Liver (tissue), 9 donors: ENCODE data around the gene TYMS. TPM values are rescaled to one million over a fixed set of nuclear protein-coding genes. Genes with fewer than 3 reads are reported as not detected.

Source experiments
- DNase-seq: peaks from one replicate; pipeline ENCODE4 v3.0.0-alpha.2; 2017; ENCODE audit warnings: low spot score
- H3K27ac ChIP-seq, 2 donors: one replicate each; pipeline ENCODE4 v1.7.0; 2013; ENCODE audit warnings: inconsistent platforms in 2 of 2, low read length in 2 of 2, control low read depth in 1 of 2, low read depth in 1 of 2, mild to moderate bottlenecking in 1 of 2
- H3K27me3 ChIP-seq, 4 donors: one replicate each; pipeline versions ENCODE4 v1.6.1 to v1.7.0; 2013; ENCODE audit warnings: low read length in 3 of 4, inconsistent platforms in 1 of 4, mild to moderate bottlenecking in 1 of 4, moderate library complexity in 1 of 4; ENCODE audit not compliant: control insufficient read depth in 4 of 4, insufficient read depth in 4 of 4
- H3K36me3 ChIP-seq, 4 donors: one replicate each; pipeline versions ENCODE4 v1.6.1 to v1.7.0; 2013; ENCODE audit warnings: low read length in 3 of 4, mild to moderate bottlenecking in 3 of 4, low read depth in 1 of 4, moderate library complexity in 1 of 4; ENCODE audit not compliant: control insufficient read depth in 4 of 4, insufficient read depth in 3 of 4
- H3K4me1 ChIP-seq, 4 donors: one replicate each; pipeline versions ENCODE4 v1.6.1 to v1.7.0; 2013; ENCODE audit warnings: low read length in 3 of 4, mild to moderate bottlenecking in 3 of 4, moderate library complexity in 1 of 4; ENCODE audit not compliant: control insufficient read depth in 4 of 4, insufficient read depth in 4 of 4
- H3K4me3 ChIP-seq, 3 donors: one replicate each; pipeline versions ENCODE4 v1.6.1 to v1.7.0; 2013; ENCODE audit warnings: low read length in 3 of 3, control low read depth in 1 of 3, low read depth in 1 of 3, mild to moderate bottlenecking in 1 of 3
- H3K9ac ChIP-seq, 2 donors: one replicate each; pipeline ENCODE4 v1.7.0; 2013; ENCODE audit warnings: low read length in 2 of 2, mild to moderate bottlenecking in 2 of 2, moderate library complexity in 2 of 2, control low read depth in 1 of 2, low read depth in 1 of 2
- H3K9me3 ChIP-seq, 4 donors: one replicate each; pipeline versions ENCODE4 v1.6.1 to v1.7.0; 2013; ENCODE audit warnings: low read length in 3 of 4; ENCODE audit not compliant: control insufficient read depth in 4 of 4
- ATF3 ChIP-seq: IDR thresholded peaks from 2 replicates; pipeline ENCODE4 v1.6.1; 2016; ENCODE audit warnings: antibody characterized with exemption
- EGR1 ChIP-seq, 2 donors: IDR thresholded peaks; 2 replicates each; pipeline ENCODE4 v1.6.1; 2016 to 2018; ENCODE audit warnings: antibody characterized with exemption in 2 of 2, low read depth in 2 of 2
- FOXA1 ChIP-seq: IDR thresholded peaks from 2 replicates; pipeline ENCODE4 v1.6.1; 2016; ENCODE audit warnings: antibody characterized with exemption
- FOXA2 ChIP-seq: IDR thresholded peaks from 2 replicates; pipeline ENCODE4 v1.6.1; 2016; ENCODE audit warnings: antibody characterized with exemption
- GABPA ChIP-seq, 2 donors: IDR thresholded peaks in 1 of 2; conservative IDR thresholded peaks in 1 of 2; 2 replicates each; pipeline ENCODE4 v1.6.1; 2016; ENCODE audit warnings: antibody characterized with exemption in 2 of 2, mild to moderate bottlenecking in 1 of 2, moderate library complexity in 1 of 2
- HNF4A ChIP-seq, 2 donors: conservative IDR thresholded peaks; 2 replicates each; pipeline ENCODE4 v1.6.1; 2016; ENCODE audit warnings: antibody characterized with exemption in 2 of 2, mild to moderate bottlenecking in 2 of 2
- HNF4G ChIP-seq: IDR thresholded peaks from 2 replicates; pipeline ENCODE4 v1.6.1; 2016; ENCODE audit warnings: antibody characterized with exemption
- JUND ChIP-seq, 2 donors: IDR thresholded peaks; 2 replicates each; pipeline ENCODE4 v1.6.1; 2016; ENCODE audit warnings: antibody characterized with exemption in 2 of 2
- MAX ChIP-seq: IDR thresholded peaks from 2 replicates; pipeline ENCODE4 v1.6.1; 2016; ENCODE audit warnings: antibody characterized with exemption
- NR2F2 ChIP-seq: IDR thresholded peaks from 2 replicates; pipeline ENCODE4 v1.6.1; 2016; ENCODE audit warnings: antibody characterized with exemption
- RAD21 ChIP-seq, 2 donors: IDR thresholded peaks; 2 replicates each; pipeline ENCODE4 v1.6.1; 2016; ENCODE audit warnings: antibody characterized with exemption in 2 of 2, mild to moderate bottlenecking in 2 of 2
- RXRA ChIP-seq, 2 donors: IDR thresholded peaks; 2 replicates each; pipeline ENCODE4 v1.6.1; 2017 to 2018; ENCODE audit warnings: antibody characterized with exemption in 2 of 2, mild to moderate bottlenecking in 1 of 2
- SP1 ChIP-seq: IDR thresholded peaks from 2 replicates; pipeline ENCODE4 v1.6.1; 2018; ENCODE audit warnings: antibody characterized with exemption, mild to moderate bottlenecking
- TAF1 ChIP-seq: conservative IDR thresholded peaks from 2 replicates; pipeline ENCODE4 v1.6.1; 2016; ENCODE audit warnings: antibody characterized with exemption, mild to moderate bottlenecking
- YY1 ChIP-seq: IDR thresholded peaks from 2 replicates; pipeline ENCODE4 v1.6.1; 2016; ENCODE audit warnings: antibody characterized with exemption, mild to moderate bottlenecking
- ZBTB33 ChIP-seq: IDR thresholded peaks from 2 replicates; pipeline ENCODE4 v1.6.1; 2016; ENCODE audit warnings: antibody characterized with exemption
- WGBS: extraction: QIAGEN DNeasy Blood & Tissue Kit; methylation state at CpG from one replicate; pipeline ENCODE4 v1.1.7; 2013; 5-methylcytosine and 5-hydroxymethylcytosine counted together
- polyA plus RNA-seq, 2 donors: library from polyadenylated mRNA; stranded (reverse) in 1 of 2; unstranded in 1 of 2; fragments of 200-250 nt in 1 of 2; fragments of >200 nt in 1 of 2; fragmentation: Nextera tagmentation in 1 of 2; extraction: Ambion mirVana in 1 of 2; gene quantifications; one replicate each; pipeline versions ENCODE4 v1.2.1 to v1.2.3, GENCODE V29; 2013 to 2015
- total RNA-seq, 2 donors: library from RNA; depleted of rRNA; stranded (reverse); fragments of >200 nt; gene quantifications; one replicate each; pipeline ENCODE4 v1.2.3, GENCODE V29; 2014
- TF ChIP-seq, protein P1 (sequence below): IDR thresholded peaks from 2 replicates; pipeline ENCODE4 v1.6.1; 2016; ENCODE audit warnings: antibody characterized with exemption, mild to moderate bottlenecking
- TF ChIP-seq, protein P2 (sequence below): fragments of 150-350 bp; IDR thresholded peaks from 2 replicates; pipeline ENCODE4 v1.5.1; 2017; ENCODE audit warnings: improper control_type of control experiment, low read depth, low read length; ENCODE audit not compliant: missing input control
- donor health status: healthy.
- donor health status: healthy.
- donor health status: healthy.
- donor health status: healthy.
- donor health status: healthy.

Gene TYMS
- total and polyA plus RNA-seq, 4 donors: 0.25 to 77.4 (median 5.3) TPM

- H3K9ac ChIP-seq: no peak overlapping the region
- WGBS: 84% methylated on average over 7 of the region's 7 CpGs
- no peak for DNase-seq
- H3K4me1 ChIP-seq: no peaks in the 10 kb centered on the region
- H3K4me3 ChIP-seq: no peak overlapping the region
- TF ChIP-seq NR2F2: no peak
- TF ChIP-seq TAF1: no peak
- no peak for TF ChIP-seq FOXA1
- no peak for TF ChIP-seq EGR1 (IDR thresholded peaks at IDR 0.05; ENCODE audit: low read depth in 2 of 2)
- TF ChIP-seq, protein P1, sequence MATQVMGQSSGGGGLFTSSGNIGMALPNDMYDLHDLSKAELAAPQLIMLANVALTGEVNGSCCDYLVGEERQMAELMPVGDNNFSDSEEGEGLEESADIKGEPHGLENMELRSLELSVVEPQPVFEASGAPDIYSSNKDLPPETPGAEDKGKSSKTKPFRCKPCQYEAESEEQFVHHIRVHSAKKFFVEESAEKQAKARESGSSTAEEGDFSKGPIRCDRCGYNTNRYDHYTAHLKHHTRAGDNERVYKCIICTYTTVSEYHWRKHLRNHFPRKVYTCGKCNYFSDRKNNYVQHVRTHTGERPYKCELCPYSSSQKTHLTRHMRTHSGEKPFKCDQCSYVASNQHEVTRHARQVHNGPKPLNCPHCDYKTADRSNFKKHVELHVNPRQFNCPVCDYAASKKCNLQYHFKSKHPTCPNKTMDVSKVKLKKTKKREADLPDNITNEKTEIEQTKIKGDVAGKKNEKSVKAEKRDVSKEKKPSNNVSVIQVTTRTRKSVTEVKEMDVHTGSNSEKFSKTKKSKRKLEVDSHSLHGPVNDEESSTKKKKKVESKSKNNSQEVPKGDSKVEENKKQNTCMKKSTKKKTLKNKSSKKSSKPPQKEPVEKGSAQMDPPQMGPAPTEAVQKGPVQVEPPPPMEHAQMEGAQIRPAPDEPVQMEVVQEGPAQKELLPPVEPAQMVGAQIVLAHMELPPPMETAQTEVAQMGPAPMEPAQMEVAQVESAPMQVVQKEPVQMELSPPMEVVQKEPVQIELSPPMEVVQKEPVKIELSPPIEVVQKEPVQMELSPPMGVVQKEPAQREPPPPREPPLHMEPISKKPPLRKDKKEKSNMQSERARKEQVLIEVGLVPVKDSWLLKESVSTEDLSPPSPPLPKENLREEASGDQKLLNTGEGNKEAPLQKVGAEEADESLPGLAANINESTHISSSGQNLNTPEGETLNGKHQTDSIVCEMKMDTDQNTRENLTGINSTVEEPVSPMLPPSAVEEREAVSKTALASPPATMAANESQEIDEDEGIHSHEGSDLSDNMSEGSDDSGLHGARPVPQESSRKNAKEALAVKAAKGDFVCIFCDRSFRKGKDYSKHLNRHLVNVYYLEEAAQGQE: no peak
- no peak for TF ChIP-seq HNF4G
- TF ChIP-seq HNF4A (conservative IDR thresholded peaks at IDR 0.05): no peak
- no peak for TF ChIP-seq JUND (IDR thresholded peaks at IDR 0.05)
- no peak for TF ChIP-seq GABPA (IDR thresholded peaks at IDR 0.05 in 1 of 2, conservative IDR thresholded peaks at IDR 0.05 in 1 of 2)
- TF ChIP-seq ATF3: no peak
- TF ChIP-seq FOXA2: no peak
- no peak for TF ChIP-seq RAD21 (IDR thresholded peaks at IDR 0.05)
- TF ChIP-seq, protein P2, sequence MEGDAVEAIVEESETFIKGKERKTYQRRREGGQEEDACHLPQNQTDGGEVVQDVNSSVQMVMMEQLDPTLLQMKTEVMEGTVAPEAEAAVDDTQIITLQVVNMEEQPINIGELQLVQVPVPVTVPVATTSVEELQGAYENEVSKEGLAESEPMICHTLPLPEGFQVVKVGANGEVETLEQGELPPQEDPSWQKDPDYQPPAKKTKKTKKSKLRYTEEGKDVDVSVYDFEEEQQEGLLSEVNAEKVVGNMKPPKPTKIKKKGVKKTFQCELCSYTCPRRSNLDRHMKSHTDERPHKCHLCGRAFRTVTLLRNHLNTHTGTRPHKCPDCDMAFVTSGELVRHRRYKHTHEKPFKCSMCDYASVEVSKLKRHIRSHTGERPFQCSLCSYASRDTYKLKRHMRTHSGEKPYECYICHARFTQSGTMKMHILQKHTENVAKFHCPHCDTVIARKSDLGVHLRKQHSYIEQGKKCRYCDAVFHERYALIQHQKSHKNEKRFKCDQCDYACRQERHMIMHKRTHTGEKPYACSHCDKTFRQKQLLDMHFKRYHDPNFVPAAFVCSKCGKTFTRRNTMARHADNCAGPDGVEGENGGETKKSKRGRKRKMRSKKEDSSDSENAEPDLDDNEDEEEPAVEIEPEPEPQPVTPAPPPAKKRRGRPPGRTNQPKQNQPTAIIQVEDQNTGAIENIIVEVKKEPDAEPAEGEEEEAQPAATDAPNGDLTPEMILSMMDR: no peak
- TF ChIP-seq SP1: no peak
- no peak for TF ChIP-seq ZBTB33
- TF ChIP-seq YY1: no peak
- TF ChIP-seq RXRA (IDR thresholded peaks at IDR 0.05): no peak
- TF ChIP-seq MAX: no peak
- H3K9me3 ChIP-seq: no peaks in the 10 kb centered on the region
- no peaks in the 10 kb centered on the region for H3K27me3 ChIP-seq
- H3K27ac ChIP-seq: no peak overlapping the region
- no peaks in the 10 kb centered on the region for H3K36me3 ChIP-seq
Measured at GRCh38 chr18:612156-612555, 45.3 kb upstream of the TYMS start.

- H3K27ac ChIP-seq: no peak overlapping the region
- 73% methylated on average over 1 of the region's 1 CpG for WGBS
- H3K4me1 ChIP-seq: no peaks in the 10 kb centered on the region
- no peaks in the 10 kb centered on the region for H3K9me3 ChIP-seq
- no peak overlapping the region for H3K4me3 ChIP-seq
- H3K27me3 ChIP-seq: no peaks in the 10 kb centered on the region
- DNase-seq: no peak
- H3K9ac ChIP-seq: no peak overlapping the region
- H3K36me3 ChIP-seq: no peaks in the 10 kb centered on the region
- TF ChIP-seq TAF1: no peak
- no peak for TF ChIP-seq YY1
- TF ChIP-seq ATF3: no peak
- TF ChIP-seq JUND (IDR thresholded peaks at IDR 0.05): no peak
- no peak for TF ChIP-seq ZBTB33
- TF ChIP-seq SP1: no peak
- no peak for TF ChIP-seq FOXA1
- TF ChIP-seq, protein P1: no peak
Measured at GRCh38 chr18:614193-614592, 43.3 kb upstream of the TYMS start.
